Glutamatergic neuron (in vitro differentiated cells): ENCODE measurements around the gene ITGB5. TPM values are rescaled to one million over a fixed set of nuclear protein-coding genes. Genes with fewer than 3 reads are reported as not detected.

ENCODE experiments used
- DNase-seq: peaks from one replicate; pipeline ENCODE4 v3.0.0; 2022
- H3K27ac Mint-ChIP-seq: one replicate; pipeline ENCODE4 v1.8.0; 2020; ENCODE audit warnings: mild to moderate bottlenecking, mixed read lengths, inconsistent platforms; ENCODE audit not compliant: unreplicated experiment
- H3K27me3 Mint-ChIP-seq: one replicate; pipeline ENCODE4 v1.8.0; 2020; ENCODE audit warnings: mild to moderate bottlenecking, moderate library complexity, mixed read lengths, inconsistent platforms; ENCODE audit not compliant: unreplicated experiment
- H3K36me3 Mint-ChIP-seq: one replicate; pipeline ENCODE4 v1.8.0; 2020; ENCODE audit warnings: mild to moderate bottlenecking, mixed read lengths, inconsistent platforms; ENCODE audit not compliant: unreplicated experiment
- H3K4me1 Mint-ChIP-seq: one replicate; pipeline ENCODE4 v1.8.0; 2020; ENCODE audit warnings: mild to moderate bottlenecking, low read depth, mixed read lengths, inconsistent platforms; ENCODE audit not compliant: unreplicated experiment
- H3K4me3 Mint-ChIP-seq: one replicate; pipeline ENCODE4 v1.8.0; 2020; ENCODE audit warnings: mild to moderate bottlenecking, mixed read lengths, inconsistent platforms; ENCODE audit not compliant: unreplicated experiment
- H3K9me3 Mint-ChIP-seq: one replicate; pipeline ENCODE4 v1.8.0; 2020; ENCODE audit warnings: mild to moderate bottlenecking, moderate library complexity, mixed read lengths, inconsistent platforms; ENCODE audit not compliant: unreplicated experiment
- CTCF ChIP-seq: fragments of 200-600 bp; sonication (generic); IDR thresholded peaks from one replicate; pipeline ENCODE4 v1.5.0; 2021; ENCODE audit not compliant: partially characterized antibody, unreplicated experiment
- total RNA-seq: library from RNA; stranded (reverse); fragmentation: NEBNext Ultra II Directional; extraction: Animal tissue kit (Norgen Biotek cat#: 25700); gene quantifications from one replicate; pipeline ENCODE4 v1.2.1, GENCODE V29; 2021; ENCODE audit not compliant: unreplicated experiment

The ITGB5 gene
- total RNA-seq, 1 donor from 2014 or later: 12.8 TPM

GRCh38 chr3:124854009-124854408 lies 33.2 kb downstream of the ITGB5 start:
- H3K27ac Mint-ChIP-seq: no peak overlapping the region
- no peaks in the 10 kb centered on the region for H3K36me3 Mint-ChIP-seq
- DNase-seq: no peak
- peaks cover 3% of the 10 kb centered on the region for H3K9me3 Mint-ChIP-seq
- peaks cover 19% of the 10 kb centered on the region for H3K4me1 Mint-ChIP-seq
- TF ChIP-seq CTCF: no peak
- H3K4me3 Mint-ChIP-seq: no peak overlapping the region
- peaks cover 4% of the 10 kb centered on the region for H3K27me3 Mint-ChIP-seq

GRCh38 chr3:124853446-124853845 lies 33.7 kb downstream of the ITGB5 start:
- no peak overlapping the region for H3K27ac Mint-ChIP-seq
- no peaks in the 10 kb centered on the region for H3K36me3 Mint-ChIP-seq
- peaks cover 16% of the 10 kb centered on the region for H3K4me1 Mint-ChIP-seq
- no peak overlapping the region for H3K4me3 Mint-ChIP-seq
- peaks cover 4% of the 10 kb centered on the region for H3K27me3 Mint-ChIP-seq
- TF ChIP-seq CTCF: no peak
- H3K9me3 Mint-ChIP-seq: peaks cover 3% of the 10 kb centered on the region
- no peak for DNase-seq

GRCh38 chr3:124851905-124852304 lies 35.3 kb downstream of the ITGB5 start:
- peaks cover 10% of the 10 kb centered on the region for H3K4me1 Mint-ChIP-seq
- no peaks in the 10 kb centered on the region for H3K36me3 Mint-ChIP-seq
- H3K27ac Mint-ChIP-seq: peak overlapping the region; percentile 5
- H3K9me3 Mint-ChIP-seq: peaks cover 3% of the 10 kb centered on the region
- H3K27me3 Mint-ChIP-seq: peaks cover 4% of the 10 kb centered on the region
- DNase-seq: no peak
- no peak overlapping the region for H3K4me3 Mint-ChIP-seq
- no peak for TF ChIP-seq CTCF

GRCh38 chr3:124851136-124851535 lies 36.0 kb downstream of the ITGB5 start:
- peaks cover 7% of the 10 kb centered on the region for H3K4me1 Mint-ChIP-seq
- H3K4me3 Mint-ChIP-seq: no peak overlapping the region
- no peak for DNase-seq
- H3K27ac Mint-ChIP-seq: no peak overlapping the region
- no peaks in the 10 kb centered on the region for H3K9me3 Mint-ChIP-seq
- no peaks in the 10 kb centered on the region for H3K36me3 Mint-ChIP-seq
- no peak for TF ChIP-seq CTCF
- peaks cover 2% of the 10 kb centered on the region for H3K27me3 Mint-ChIP-seq

- Mint-ChIP-seq H3K9me3 (no peaks in the 10 kb centered on the region), H3K27ac (no peak overlapping the region), H3K27me3 (peaks cover 2% of the 10 kb centered on the region), H3K4me1 (peaks cover 6% of the 10 kb centered on the region), H3K36me3 (no peaks in the 10 kb centered on the region), H3K4me3 (no peak overlapping the region)
- DNase-seq: no peak
- TF ChIP-seq CTCF: no peak
Observed at GRCh38 chr3:124850633-124851032, 36.5 kb downstream of the ITGB5 start.
